ENCODE results near the gene MAPRE3.

- TF ChIP-seq, protein P1, sequence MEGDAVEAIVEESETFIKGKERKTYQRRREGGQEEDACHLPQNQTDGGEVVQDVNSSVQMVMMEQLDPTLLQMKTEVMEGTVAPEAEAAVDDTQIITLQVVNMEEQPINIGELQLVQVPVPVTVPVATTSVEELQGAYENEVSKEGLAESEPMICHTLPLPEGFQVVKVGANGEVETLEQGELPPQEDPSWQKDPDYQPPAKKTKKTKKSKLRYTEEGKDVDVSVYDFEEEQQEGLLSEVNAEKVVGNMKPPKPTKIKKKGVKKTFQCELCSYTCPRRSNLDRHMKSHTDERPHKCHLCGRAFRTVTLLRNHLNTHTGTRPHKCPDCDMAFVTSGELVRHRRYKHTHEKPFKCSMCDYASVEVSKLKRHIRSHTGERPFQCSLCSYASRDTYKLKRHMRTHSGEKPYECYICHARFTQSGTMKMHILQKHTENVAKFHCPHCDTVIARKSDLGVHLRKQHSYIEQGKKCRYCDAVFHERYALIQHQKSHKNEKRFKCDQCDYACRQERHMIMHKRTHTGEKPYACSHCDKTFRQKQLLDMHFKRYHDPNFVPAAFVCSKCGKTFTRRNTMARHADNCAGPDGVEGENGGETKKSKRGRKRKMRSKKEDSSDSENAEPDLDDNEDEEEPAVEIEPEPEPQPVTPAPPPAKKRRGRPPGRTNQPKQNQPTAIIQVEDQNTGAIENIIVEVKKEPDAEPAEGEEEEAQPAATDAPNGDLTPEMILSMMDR (IDR thresholded peaks at IDR 0.05; ENCODE audit: insufficient read depth, low read length, poor library complexity, severe bottlenecking) = no peak
- no peak for TF ChIP-seq EZH2phosphoT487 (conservative IDR thresholded peaks at IDR 0.05; ENCODE audit: low read length)
Observed at GRCh38 chr2:27025281-27025800, 54.9 kb downstream of the MAPRE3 start.
